Sigmoid colon (tissue), 7 donors: Measurements from ENCODE around the gene DAGLA. TPM values are rescaled to one million over a fixed set of nuclear protein-coding genes. Genes with fewer than 3 reads are reported as not detected.

ENCODE experiments used
- DNase-seq: peaks from one replicate; pipeline ENCODE4 v3.0.0-alpha.2; 2019
- H3K27ac ChIP-seq, 4 donors: fragments of 200-600 bp; sonication (generic); one replicate each; pipeline ENCODE4 v1.5.1; 2016 to 2019; ENCODE audit warnings: mild to moderate bottlenecking in 1 of 4
- H3K27me3 ChIP-seq, 3 donors: fragments of 200-600 bp; sonication (generic); one replicate each; pipeline ENCODE4 v1.5.1; 2019; ENCODE audit warnings: mild to moderate bottlenecking in 1 of 3
- H3K36me3 ChIP-seq, 4 donors: fragments of 200-600 bp; sonication (generic); one replicate each; pipeline ENCODE4 v1.5.1; 2016 to 2019
- H3K4me1 ChIP-seq, 4 donors: fragments of 200-600 bp; sonication (generic); one replicate each; pipeline ENCODE4 v1.5.1; 2017 to 2019
- H3K4me3 ChIP-seq, 4 donors: fragments of 200-600 bp; sonication (generic); one replicate each; pipeline ENCODE4 v1.5.1; 2017 to 2019; ENCODE audit warnings: mild to moderate bottlenecking in 2 of 4, moderate library complexity in 1 of 4
- H3K9me3 ChIP-seq, 4 donors: fragments of 200-600 bp in 3 of 4; sonication (generic) in 3 of 4; one replicate each; pipeline versions ENCODE4 v1.5.1 to v1.6.1; 2013 to 2019
- EP300 ChIP-seq, 4 donors: sonication (generic); formaldehyde crosslinking; IDR thresholded peaks; one replicate each; pipeline ENCODE4 v1.6.1; 2017; ENCODE audit warnings: antibody characterized with exemption in 4 of 4
- POLR2A ChIP-seq, 2 donors: fragments of 450-650 bp; IDR thresholded peaks; one replicate each; pipeline ENCODE4 v1.6.1; 2016; ENCODE audit warnings: antibody characterized with exemption in 2 of 2, mild to moderate bottlenecking in 2 of 2, moderate library complexity in 2 of 2
- POLR2AphosphoS5 ChIP-seq, 4 donors: sonication (generic); formaldehyde crosslinking; IDR thresholded peaks; one replicate each; pipeline ENCODE4 v1.6.1; 2017; ENCODE audit warnings: antibody characterized with exemption in 4 of 4
- WGBS, 2 donors: extraction: QIAGEN DNeasy Blood & Tissue Kit; methylation state at CpG; one replicate each; pipeline ENCODE4 v1.1.7; 2013; 5-methylcytosine and 5-hydroxymethylcytosine counted together
- intact Hi-C: fragments of 100-400 bp; cut with DNase I; formaldehyde crosslinking; loops from one replicate; pipeline ENCODE4 v1.15.1; 2023
- polyA plus RNA-seq, 3 donors: library from polyadenylated mRNA; stranded (reverse); fragments of 200-250 nt; gene quantifications; one replicate each; pipeline ENCODE4 v1.2.3, GENCODE V29; 2013
- total RNA-seq, 4 donors: library from RNA; depleted of rRNA; stranded (reverse); fragments of >200 nt; gene quantifications; one replicate each; pipeline ENCODE4 v1.1.0, GENCODE V29; 2016
- TF ChIP-seq, protein P1 (sequence below), 4 experiments: fragments of 450-650 bp in 3 of 4; fragments of 200-600 bp in 1 of 4; IDR thresholded peaks; one replicate each; pipeline ENCODE4 v1.5.1; 2016 to 2019; ENCODE audit warnings: antibody characterized with exemption in 4 of 4, mild to moderate bottlenecking in 3 of 4, moderate library complexity in 2 of 4
- donor health status: healthy with polysubstance abuse.
- donor health status: Bipolar disorder and iron deficiency.
- donor health status: healthy.

Gene DAGLA
- total and polyA plus RNA-seq, 7 donors, result 1.8 to 6.2 (median 2.1) TPM

DNA sequence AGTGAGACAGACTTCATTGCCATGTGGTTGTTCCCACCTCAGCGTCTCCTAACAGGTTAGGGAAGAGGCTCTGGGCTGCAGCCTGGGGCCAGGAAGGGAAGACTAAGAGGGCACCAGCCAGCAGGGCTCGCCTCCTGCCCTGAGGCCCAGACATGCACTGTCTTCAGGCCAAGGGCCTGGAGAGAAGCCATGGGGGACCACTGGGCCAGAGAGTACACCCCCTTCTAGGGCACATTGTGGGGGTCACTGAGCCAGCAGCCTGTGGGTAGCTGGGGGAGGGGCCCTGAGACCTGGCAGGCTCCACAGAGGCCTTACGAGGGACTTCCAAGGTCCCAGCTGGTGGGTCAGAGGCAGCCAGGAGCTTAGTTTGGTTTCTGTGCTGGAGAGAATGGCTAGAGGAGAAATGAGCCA is 47.2 kb downstream of the DAGLA start:
- no peak overlapping the region for H3K27ac ChIP-seq
- DNase-seq, result no peak

DNA sequence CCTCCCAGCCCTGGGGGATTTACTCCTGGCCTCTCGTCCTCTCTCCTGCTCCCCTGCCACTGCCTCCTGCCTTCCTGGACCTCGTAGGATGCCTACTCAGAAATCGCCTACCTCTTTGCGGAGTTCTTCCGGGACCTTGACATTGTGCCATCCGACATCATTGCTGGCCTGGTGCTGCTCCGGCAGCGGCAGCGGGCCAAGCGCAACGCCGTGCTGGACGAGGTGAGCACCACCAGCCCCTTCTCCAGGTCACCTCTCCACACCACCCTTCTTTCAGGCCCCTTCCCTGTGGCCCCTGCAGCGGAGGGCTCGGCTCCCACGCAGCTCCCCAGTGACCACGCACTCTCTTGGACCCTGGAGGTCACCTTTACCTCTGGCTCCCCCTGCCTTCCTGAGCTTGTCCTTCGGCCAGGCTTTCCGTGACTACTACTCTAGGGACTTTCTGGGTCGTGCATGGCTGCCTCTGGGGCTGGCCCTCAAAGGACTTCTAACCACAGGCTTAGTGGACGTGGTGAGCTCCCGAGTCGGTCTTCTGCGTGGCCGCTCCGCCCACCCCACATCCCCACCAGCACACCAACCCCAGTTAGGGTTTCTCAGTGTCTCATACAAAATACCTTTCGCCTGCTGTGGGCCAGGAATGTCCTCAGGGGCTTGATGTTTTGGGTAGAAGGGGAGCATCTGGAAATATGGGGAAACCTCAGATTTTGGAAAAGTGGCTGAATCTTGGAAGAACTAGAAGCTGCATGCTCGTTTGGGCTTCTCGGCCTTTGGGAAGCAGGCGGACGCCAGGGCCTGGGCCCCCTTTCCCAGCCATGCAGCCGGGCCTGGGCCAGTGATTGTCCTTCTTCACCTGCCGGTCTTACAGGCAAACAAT is 48.1 kb downstream of the DAGLA start:
- DNase-seq, result no peak
- Histone ChIP-seq H3K9me3 (no peaks in the 10 kb centered on the region), H3K4me3 (no peak overlapping the region), H3K4me1 (peaks cover 0 to 22% (median 20%) of the 10 kb centered on the region in 4 donors), H3K27me3 (no peaks in the 10 kb centered on the region), H3K36me3 (peaks cover 0 to 32% (median 2%) of the 10 kb centered on the region in 4 donors), H3K27ac (peak overlapping the region in 1 of 4 donors; percentile 65)
- WGBS, 2 donors, result 92% methylated on average over 33 of the region's 33 CpGs
- intact Hi-C loops, result no loop called here
- no peak for TF ChIP-seq EP300 (IDR thresholded peaks at IDR 0.05)
- TF ChIP-seq POLR2A (IDR thresholded peaks at IDR 0.05), result no peak
- TF ChIP-seq, protein P1, sequence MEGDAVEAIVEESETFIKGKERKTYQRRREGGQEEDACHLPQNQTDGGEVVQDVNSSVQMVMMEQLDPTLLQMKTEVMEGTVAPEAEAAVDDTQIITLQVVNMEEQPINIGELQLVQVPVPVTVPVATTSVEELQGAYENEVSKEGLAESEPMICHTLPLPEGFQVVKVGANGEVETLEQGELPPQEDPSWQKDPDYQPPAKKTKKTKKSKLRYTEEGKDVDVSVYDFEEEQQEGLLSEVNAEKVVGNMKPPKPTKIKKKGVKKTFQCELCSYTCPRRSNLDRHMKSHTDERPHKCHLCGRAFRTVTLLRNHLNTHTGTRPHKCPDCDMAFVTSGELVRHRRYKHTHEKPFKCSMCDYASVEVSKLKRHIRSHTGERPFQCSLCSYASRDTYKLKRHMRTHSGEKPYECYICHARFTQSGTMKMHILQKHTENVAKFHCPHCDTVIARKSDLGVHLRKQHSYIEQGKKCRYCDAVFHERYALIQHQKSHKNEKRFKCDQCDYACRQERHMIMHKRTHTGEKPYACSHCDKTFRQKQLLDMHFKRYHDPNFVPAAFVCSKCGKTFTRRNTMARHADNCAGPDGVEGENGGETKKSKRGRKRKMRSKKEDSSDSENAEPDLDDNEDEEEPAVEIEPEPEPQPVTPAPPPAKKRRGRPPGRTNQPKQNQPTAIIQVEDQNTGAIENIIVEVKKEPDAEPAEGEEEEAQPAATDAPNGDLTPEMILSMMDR (IDR thresholded peaks at IDR 0.05), result no peak
- no peak for TF ChIP-seq POLR2AphosphoS5 (IDR thresholded peaks at IDR 0.05)

More for the DNA sequence above, 47.2 kb downstream of the DAGLA start:
- TF ChIP-seq EP300 (IDR thresholded peaks at IDR 0.05), result no peak
- no peak for TF ChIP-seq POLR2AphosphoS5 (IDR thresholded peaks at IDR 0.05)
- no peak for TF ChIP-seq POLR2A (IDR thresholded peaks at IDR 0.05)
- TF ChIP-seq, protein P1 (IDR thresholded peaks at IDR 0.05), result no peak
- 87 to 94% methylated on average over 3 of the region's 3 CpGs for WGBS, 2 donors
- intact Hi-C loops, result no loop called here
- H3K27me3 ChIP-seq, result no peaks in the 10 kb centered on the region
- H3K4me3 ChIP-seq, result no peak overlapping the region
- H3K4me1 ChIP-seq, result peaks cover 0 to 13% (median 11%) of the 10 kb centered on the region in 4 donors
- H3K36me3 ChIP-seq, result peaks cover 0 to 32% (median 2%) of the 10 kb centered on the region in 4 donors
- H3K9me3 ChIP-seq, result no peaks in the 10 kb centered on the region

DNA sequence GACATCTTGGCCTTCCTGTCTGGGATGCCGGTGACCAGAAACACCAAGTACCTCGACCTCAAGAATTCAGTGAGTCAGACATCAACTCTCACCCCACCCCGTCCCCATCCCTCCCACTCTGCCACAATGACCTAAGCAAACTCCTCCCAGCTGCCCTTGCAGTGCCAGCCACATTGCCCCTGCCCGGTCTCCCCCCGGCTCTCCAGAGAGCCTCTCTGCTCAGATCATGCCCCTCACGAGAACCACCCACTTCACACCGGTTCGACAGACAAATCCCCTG is 48.7 kb downstream of the DAGLA start:
- H3K9me3 ChIP-seq, result no peaks in the 10 kb centered on the region
- intact Hi-C loops, result no loop called here
- WGBS, 2 donors, result 80 to 84% methylated on average over 8 of the region's 8 CpGs
- H3K4me3 ChIP-seq, result no peak overlapping the region
- TF ChIP-seq, protein P1 (IDR thresholded peaks at IDR 0.05), result no peak
- no peak for TF ChIP-seq EP300 (IDR thresholded peaks at IDR 0.05)
- TF ChIP-seq POLR2AphosphoS5 (IDR thresholded peaks at IDR 0.05), result no peak
- TF ChIP-seq POLR2A (IDR thresholded peaks at IDR 0.05), result no peak
- H3K27ac ChIP-seq, result peak overlapping the region in 2 of 4 donors; percentile 10 to 65
- peaks cover 0 to 32% (median 2%) of the 10 kb centered on the region in 4 donors for H3K36me3 ChIP-seq
- no peak for DNase-seq
- H3K27me3 ChIP-seq, result no peaks in the 10 kb centered on the region
- H3K4me1 ChIP-seq, result peaks cover 0 to 24% (median 22%) of the 10 kb centered on the region in 4 donors

DNA sequence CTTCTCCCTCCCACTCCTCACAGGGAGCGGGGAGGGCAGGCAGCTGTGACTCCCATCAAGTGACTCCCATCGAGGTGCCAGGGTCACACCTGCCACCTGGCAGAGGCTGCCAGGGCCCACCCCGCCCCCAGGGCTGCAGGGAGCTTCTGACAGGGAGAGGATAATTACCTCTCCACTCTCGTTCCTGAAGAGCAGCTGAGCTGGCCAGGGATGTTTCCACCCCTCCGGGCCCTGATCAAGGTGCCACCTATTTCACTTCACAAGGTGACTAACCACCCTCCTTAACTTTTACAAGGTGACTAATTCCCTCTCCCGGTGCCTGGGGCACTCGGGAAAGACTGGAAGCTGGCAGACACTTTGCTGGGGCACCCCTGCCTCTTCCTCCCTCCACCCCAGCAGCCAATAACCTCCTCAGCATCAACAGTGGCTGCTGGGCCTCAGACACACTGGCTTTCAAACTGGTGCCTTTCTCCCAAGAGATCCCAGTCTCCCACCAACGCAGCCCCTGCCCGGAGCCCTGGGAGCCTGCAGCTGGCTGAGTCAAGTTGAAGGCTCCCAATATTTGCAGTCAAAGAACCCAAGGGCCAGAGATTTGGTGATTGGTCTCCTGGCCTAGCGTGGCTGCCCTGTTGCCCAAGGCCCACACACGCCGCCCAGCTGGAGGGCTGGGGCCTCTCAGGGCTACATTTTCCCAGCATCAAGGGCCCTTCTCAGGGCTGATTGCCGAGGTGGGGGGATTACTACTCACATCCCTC is 50.2 kb downstream of the DAGLA start:
- Histone ChIP-seq H3K36me3 (peaks cover 0 to 28% (median 4%) of the 10 kb centered on the region in 4 donors), H3K27ac (no peak overlapping the region), H3K27me3 (no peaks in the 10 kb centered on the region), H3K4me1 (peaks cover 0 to 24% (median 22%) of the 10 kb centered on the region in 4 donors), H3K4me3 (no peak overlapping the region), H3K9me3 (no peaks in the 10 kb centered on the region)
- 52 to 73% methylated on average over 13 of the region's 13 CpGs for WGBS, 2 donors
- TF ChIP-seq POLR2A (IDR thresholded peaks at IDR 0.05) (no peak), POLR2AphosphoS5 (IDR thresholded peaks at IDR 0.05) (no peak), EP300 (IDR thresholded peaks at IDR 0.05) (no peak)
- TF ChIP-seq, protein P1 (IDR thresholded peaks at IDR 0.05), result no peak
- intact Hi-C loops, result no loop called here
- DNase-seq, result no peak
